Measurements from ENCODE around the gene TRERF1.

DNA sequence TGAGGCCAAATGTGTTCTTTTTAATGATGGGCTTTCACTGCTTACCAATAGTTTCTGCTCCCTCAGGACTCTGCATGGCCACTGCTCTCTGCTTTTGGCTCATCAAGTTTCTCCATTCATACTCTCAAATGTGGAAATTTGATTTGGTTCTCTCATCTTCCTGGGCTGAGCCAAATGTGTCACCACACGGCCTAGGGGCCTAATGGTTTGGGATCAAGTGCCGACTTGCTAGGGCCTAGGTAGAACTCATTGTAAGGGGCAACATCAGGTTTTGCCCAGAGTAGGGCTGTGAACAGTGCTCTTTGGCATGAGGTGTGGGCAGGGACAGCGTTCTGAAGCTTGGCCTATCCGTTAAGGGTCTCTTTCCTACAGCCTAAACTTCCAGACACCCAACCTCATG is 230.2 kb downstream of the TRERF1 start:
- no peak for TF ChIP-seq EZH2 (IDR thresholded peaks at IDR 0.05; ENCODE audit: low read depth, unreplicated experiment)
- TF ChIP-seq EZH2phosphoT487 (IDR thresholded peaks at IDR 0.05; ENCODE audit: unreplicated experiment): no peak
- TF ChIP-seq, protein P1, sequence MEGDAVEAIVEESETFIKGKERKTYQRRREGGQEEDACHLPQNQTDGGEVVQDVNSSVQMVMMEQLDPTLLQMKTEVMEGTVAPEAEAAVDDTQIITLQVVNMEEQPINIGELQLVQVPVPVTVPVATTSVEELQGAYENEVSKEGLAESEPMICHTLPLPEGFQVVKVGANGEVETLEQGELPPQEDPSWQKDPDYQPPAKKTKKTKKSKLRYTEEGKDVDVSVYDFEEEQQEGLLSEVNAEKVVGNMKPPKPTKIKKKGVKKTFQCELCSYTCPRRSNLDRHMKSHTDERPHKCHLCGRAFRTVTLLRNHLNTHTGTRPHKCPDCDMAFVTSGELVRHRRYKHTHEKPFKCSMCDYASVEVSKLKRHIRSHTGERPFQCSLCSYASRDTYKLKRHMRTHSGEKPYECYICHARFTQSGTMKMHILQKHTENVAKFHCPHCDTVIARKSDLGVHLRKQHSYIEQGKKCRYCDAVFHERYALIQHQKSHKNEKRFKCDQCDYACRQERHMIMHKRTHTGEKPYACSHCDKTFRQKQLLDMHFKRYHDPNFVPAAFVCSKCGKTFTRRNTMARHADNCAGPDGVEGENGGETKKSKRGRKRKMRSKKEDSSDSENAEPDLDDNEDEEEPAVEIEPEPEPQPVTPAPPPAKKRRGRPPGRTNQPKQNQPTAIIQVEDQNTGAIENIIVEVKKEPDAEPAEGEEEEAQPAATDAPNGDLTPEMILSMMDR (conservative IDR thresholded peaks at IDR 0.05; ENCODE audit: low read depth in 2 of 2): no peak

Data from GM23338 (cell line).